Measurements from ENCODE around the gene ST3GAL3.

ST3GAL3 gene

GRCh38 chr1:43705982-43706597, 1.2 kb upstream of the ST3GAL3 start:
- TF ChIP-seq, protein P1, sequence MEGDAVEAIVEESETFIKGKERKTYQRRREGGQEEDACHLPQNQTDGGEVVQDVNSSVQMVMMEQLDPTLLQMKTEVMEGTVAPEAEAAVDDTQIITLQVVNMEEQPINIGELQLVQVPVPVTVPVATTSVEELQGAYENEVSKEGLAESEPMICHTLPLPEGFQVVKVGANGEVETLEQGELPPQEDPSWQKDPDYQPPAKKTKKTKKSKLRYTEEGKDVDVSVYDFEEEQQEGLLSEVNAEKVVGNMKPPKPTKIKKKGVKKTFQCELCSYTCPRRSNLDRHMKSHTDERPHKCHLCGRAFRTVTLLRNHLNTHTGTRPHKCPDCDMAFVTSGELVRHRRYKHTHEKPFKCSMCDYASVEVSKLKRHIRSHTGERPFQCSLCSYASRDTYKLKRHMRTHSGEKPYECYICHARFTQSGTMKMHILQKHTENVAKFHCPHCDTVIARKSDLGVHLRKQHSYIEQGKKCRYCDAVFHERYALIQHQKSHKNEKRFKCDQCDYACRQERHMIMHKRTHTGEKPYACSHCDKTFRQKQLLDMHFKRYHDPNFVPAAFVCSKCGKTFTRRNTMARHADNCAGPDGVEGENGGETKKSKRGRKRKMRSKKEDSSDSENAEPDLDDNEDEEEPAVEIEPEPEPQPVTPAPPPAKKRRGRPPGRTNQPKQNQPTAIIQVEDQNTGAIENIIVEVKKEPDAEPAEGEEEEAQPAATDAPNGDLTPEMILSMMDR (conservative IDR thresholded peaks at IDR 0.05; ENCODE audit: low read depth, low read length), result no peak
- H3K4me3 ChIP-seq (IDR thresholded peaks at IDR 0.05; ENCODE audit: insufficient read depth, low read depth, low read length), result peak overlapping the region; percentile 13
- peak overlapping the region; percentile 60 for H3K4me2 ChIP-seq
- no peaks in the 10 kb centered on the region for H4K20me1 ChIP-seq (ENCODE audit: insufficient read depth)
- H3K27me3 ChIP-seq (ENCODE audit: insufficient read depth, low read depth), result no peaks in the 10 kb centered on the region
- H3K79me2 ChIP-seq (ENCODE audit: insufficient read depth, low read depth), result peaks cover 26% of the 10 kb centered on the region
- H3K9ac ChIP-seq, result peak overlapping the region; percentile 84; the same call in 1 of the 2 replicates
- H3K27ac ChIP-seq, result no peak overlapping the region; the same call in 1 of the 2 replicates
- peaks cover 23% of the 10 kb centered on the region for H3K4me1 ChIP-seq (ENCODE audit: low read depth, poor library complexity, severe bottlenecking)
- no peaks in the 10 kb centered on the region for H3K36me3 ChIP-seq (ENCODE audit: insufficient read depth)
- no peak overlapping the region for H2AFZ ChIP-seq (ENCODE audit: low read depth)

GRCh38 chr1:43706598-43707189, 642 bp upstream of the ST3GAL3 start:
- TF ChIP-seq, protein P1 (conservative IDR thresholded peaks at IDR 0.05; ENCODE audit: low read depth, low read length), result no peak
- peak overlapping the region; percentile 86 for H3K4me3 ChIP-seq (IDR thresholded peaks at IDR 0.05; ENCODE audit: insufficient read depth, low read depth, low read length)
- H4K20me1 ChIP-seq (ENCODE audit: insufficient read depth), result no peaks in the 10 kb centered on the region
- peaks cover 30% of the 10 kb centered on the region for H3K4me1 ChIP-seq (ENCODE audit: low read depth, poor library complexity, severe bottlenecking)
- peak overlapping the region; percentile 76 for H2AFZ ChIP-seq (ENCODE audit: low read depth)
- H3K27me3 ChIP-seq (ENCODE audit: insufficient read depth, low read depth), result no peaks in the 10 kb centered on the region
- H3K4me2 ChIP-seq, result peak overlapping the region; percentile 60
- peak overlapping the region; percentile 84; the same call in 1 of the 2 replicates for H3K9ac ChIP-seq
- H3K36me3 ChIP-seq (ENCODE audit: insufficient read depth), result no peaks in the 10 kb centered on the region
- H3K27ac ChIP-seq, result peak overlapping the region; percentile 65
- peaks cover 26% of the 10 kb centered on the region for H3K79me2 ChIP-seq (ENCODE audit: insufficient read depth, low read depth)

GRCh38 chr1:43708002-43708410, 670 bp downstream of the ST3GAL3 start:
- H3K27ac ChIP-seq, result peak overlapping the region; percentile 65
- H2AFZ ChIP-seq (ENCODE audit: low read depth), result peak overlapping the region; percentile 76
- H3K79me2 ChIP-seq (ENCODE audit: insufficient read depth, low read depth), result peaks cover 26% of the 10 kb centered on the region
- H3K9ac ChIP-seq, result peak overlapping the region; percentile 84
- TF ChIP-seq, protein P1 (conservative IDR thresholded peaks at IDR 0.05; ENCODE audit: low read depth, low read length), result no peak
- H3K36me3 ChIP-seq (ENCODE audit: insufficient read depth), result no peaks in the 10 kb centered on the region
- H4K20me1 ChIP-seq (ENCODE audit: insufficient read depth), result no peaks in the 10 kb centered on the region
- H3K4me3 ChIP-seq (IDR thresholded peaks at IDR 0.05; ENCODE audit: insufficient read depth, low read depth, low read length), result peak overlapping the region; percentile 56
- peak overlapping the region; percentile 82 for H3K4me2 ChIP-seq
- no peaks in the 10 kb centered on the region for H3K27me3 ChIP-seq (ENCODE audit: insufficient read depth, low read depth)
- H3K4me1 ChIP-seq (ENCODE audit: low read depth, poor library complexity, severe bottlenecking), result peaks cover 41% of the 10 kb centered on the region

- Histone ChIP-seq H4K20me1 (ENCODE audit: insufficient read depth) (no peaks in the 10 kb centered on the region), H3K4me2 (no peak overlapping the region), H3K9ac (no peak overlapping the region), H3K36me3 (ENCODE audit: insufficient read depth) (no peaks in the 10 kb centered on the region), H2AFZ (ENCODE audit: low read depth) (no peak overlapping the region), H3K27me3 (ENCODE audit: insufficient read depth, low read depth) (no peaks in the 10 kb centered on the region), H3K79me2 (ENCODE audit: insufficient read depth, low read depth) (peaks cover 22% of the 10 kb centered on the region), H3K4me3 (IDR thresholded peaks at IDR 0.05; ENCODE audit: insufficient read depth, low read depth, low read length) (no peak overlapping the region), H3K27ac (no peak overlapping the region), H3K4me1 (ENCODE audit: low read depth, poor library complexity, severe bottlenecking) (peaks cover 49% of the 10 kb centered on the region)
- TF ChIP-seq, protein P1 (conservative IDR thresholded peaks at IDR 0.05; ENCODE audit: low read depth, low read length), result no peak
These were observed 3.7 kb downstream of the ST3GAL3 start for GRCh38 chr1:43711049-43711448.

Measured in KMS-11 (cell line).